ENCODE results near the gene SIGLEC1.

Gene SIGLEC1

DNA sequence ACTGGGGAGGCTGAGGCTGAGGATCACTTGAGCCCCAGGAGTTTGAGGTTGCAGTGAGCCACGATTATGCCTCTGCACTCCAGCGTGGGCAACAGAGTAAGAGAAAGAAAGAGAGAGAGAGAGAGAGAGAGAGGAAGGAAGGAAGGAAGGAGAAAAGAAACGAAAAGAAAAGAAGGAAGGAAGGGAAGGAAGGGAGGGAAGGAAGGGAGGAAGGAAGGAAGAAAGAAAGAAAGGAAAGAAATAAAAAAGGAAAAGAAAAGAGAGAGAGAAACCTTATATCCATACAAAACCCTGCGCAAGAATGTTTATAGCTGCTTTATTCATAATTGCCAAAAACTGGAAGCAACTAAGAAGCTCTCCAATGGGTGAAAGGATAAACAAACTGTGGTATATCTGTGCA, 12.0 kb upstream of the SIGLEC1 start:
- no peak overlapping the region for H3K27ac ChIP-seq (ENCODE audit: low read depth, low read length)
- no peak overlapping the region for H2AFZ ChIP-seq (ENCODE audit: low read length, unreplicated experiment)
- H3K4me3 ChIP-seq (ENCODE audit: low read depth, low read length) = no peak overlapping the region
- H3K4me1 ChIP-seq (ENCODE audit: control insufficient read depth, insufficient read depth, low read length, unreplicated experiment) = peaks cover 9% of the 10 kb centered on the region
- peaks cover 23% of the 10 kb centered on the region for H3K27me3 ChIP-seq (ENCODE audit: insufficient read depth, low read length)
- H3K79me2 ChIP-seq (ENCODE audit: control insufficient read depth, insufficient read depth, low read length, unreplicated experiment) = no peaks in the 10 kb centered on the region
- no peaks in the 10 kb centered on the region for H3K36me3 ChIP-seq (ENCODE audit: insufficient read depth, low read length)

- Histone ChIP-seq H3K27me3 (ENCODE audit: insufficient read depth, low read length) (peaks cover 20% of the 10 kb centered on the region), H3K4me3 (ENCODE audit: low read depth, low read length) (no peak overlapping the region), H3K79me2 (ENCODE audit: control insufficient read depth, insufficient read depth, low read length, unreplicated experiment) (no peaks in the 10 kb centered on the region), H2AFZ (ENCODE audit: low read length, unreplicated experiment) (no peak overlapping the region), H3K36me3 (ENCODE audit: insufficient read depth, low read length) (no peaks in the 10 kb centered on the region), H3K4me1 (ENCODE audit: control insufficient read depth, insufficient read depth, low read length, unreplicated experiment) (peaks cover 9% of the 10 kb centered on the region), H3K27ac (ENCODE audit: low read depth, low read length) (no peak overlapping the region)
Measured at GRCh38 chr20:3723284-3723683, 10.9 kb upstream of the SIGLEC1 start.

GRCh38 chr20:3721912-3722311, 9.5 kb upstream of the SIGLEC1 start:
- H3K27me3 ChIP-seq (ENCODE audit: insufficient read depth, low read length) = peaks cover 20% of the 10 kb centered on the region
- no peak overlapping the region for H3K27ac ChIP-seq (ENCODE audit: low read depth, low read length)
- H3K4me1 ChIP-seq (ENCODE audit: control insufficient read depth, insufficient read depth, low read length, unreplicated experiment) = no peaks in the 10 kb centered on the region
- no peaks in the 10 kb centered on the region for H3K36me3 ChIP-seq (ENCODE audit: insufficient read depth, low read length)
- no peaks in the 10 kb centered on the region for H3K79me2 ChIP-seq (ENCODE audit: control insufficient read depth, insufficient read depth, low read length, unreplicated experiment)
- no peak overlapping the region for H2AFZ ChIP-seq (ENCODE audit: low read length, unreplicated experiment)
- H3K4me3 ChIP-seq (ENCODE audit: low read depth, low read length) = no peak overlapping the region

DNA sequence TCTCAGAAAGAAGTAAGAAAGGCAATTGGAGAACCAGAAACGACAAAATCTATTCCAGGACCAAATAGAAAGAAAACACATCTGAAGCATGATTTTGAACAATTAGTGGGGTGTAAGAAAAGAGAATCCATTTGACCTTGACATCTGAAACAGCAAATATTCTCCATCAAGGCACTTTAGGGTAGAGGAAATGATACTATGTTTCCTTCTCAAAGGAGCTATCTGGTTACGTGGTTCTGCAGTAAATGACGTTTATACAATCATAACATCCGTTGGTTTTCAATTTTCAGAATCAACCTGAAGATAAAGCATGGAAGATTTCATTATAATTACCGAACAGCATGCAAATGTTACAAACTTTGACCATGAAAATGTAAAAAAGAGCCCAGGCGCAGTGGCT, 8.2 kb upstream of the SIGLEC1 start:
- Histone ChIP-seq H3K36me3 (ENCODE audit: insufficient read depth, low read length) (no peaks in the 10 kb centered on the region), H3K27ac (ENCODE audit: low read depth, low read length) (no peak overlapping the region), H3K4me3 (ENCODE audit: low read depth, low read length) (no peak overlapping the region), H2AFZ (ENCODE audit: low read length, unreplicated experiment) (no peak overlapping the region), H3K4me1 (ENCODE audit: control insufficient read depth, insufficient read depth, low read length, unreplicated experiment) (no peaks in the 10 kb centered on the region), H3K27me3 (ENCODE audit: insufficient read depth, low read length) (peaks cover 20% of the 10 kb centered on the region), H3K79me2 (ENCODE audit: control insufficient read depth, insufficient read depth, low read length, unreplicated experiment) (no peaks in the 10 kb centered on the region)

DNA sequence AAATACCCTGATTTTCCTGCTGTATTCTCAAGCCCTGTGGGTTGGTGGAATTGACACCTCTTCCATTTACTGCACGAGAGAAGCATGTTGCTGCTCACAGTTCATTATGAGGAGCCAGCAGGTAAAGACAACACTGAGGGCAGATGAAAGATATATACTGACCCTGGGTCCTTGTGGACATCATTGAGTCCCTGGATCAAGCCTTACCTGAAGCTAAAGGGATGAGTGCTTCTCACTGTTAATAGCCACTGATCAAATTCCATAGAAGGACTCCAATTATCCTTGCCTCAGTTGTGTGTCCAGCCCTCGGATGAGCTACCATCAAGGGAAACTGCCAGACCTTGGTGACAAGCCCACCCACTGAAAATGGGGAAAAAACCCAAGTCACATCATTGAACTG, 7.7 kb upstream of the SIGLEC1 start:
- H3K27me3 ChIP-seq (ENCODE audit: insufficient read depth, low read length) = peaks cover 20% of the 10 kb centered on the region
- H3K4me3 ChIP-seq (ENCODE audit: low read depth, low read length) = no peak overlapping the region
- H3K27ac ChIP-seq (ENCODE audit: low read depth, low read length) = no peak overlapping the region
- H3K79me2 ChIP-seq (ENCODE audit: control insufficient read depth, insufficient read depth, low read length, unreplicated experiment) = no peaks in the 10 kb centered on the region
- no peaks in the 10 kb centered on the region for H3K36me3 ChIP-seq (ENCODE audit: insufficient read depth, low read length)
- H2AFZ ChIP-seq (ENCODE audit: low read length, unreplicated experiment) = no peak overlapping the region
- H3K4me1 ChIP-seq (ENCODE audit: control insufficient read depth, insufficient read depth, low read length, unreplicated experiment) = no peaks in the 10 kb centered on the region

- Histone ChIP-seq H3K36me3 (ENCODE audit: insufficient read depth, low read length) (no peaks in the 10 kb centered on the region), H3K27me3 (ENCODE audit: insufficient read depth, low read length) (peaks cover 11% of the 10 kb centered on the region), H3K27ac (ENCODE audit: low read depth, low read length) (no peak overlapping the region), H3K4me1 (ENCODE audit: control insufficient read depth, insufficient read depth, low read length, unreplicated experiment) (no peaks in the 10 kb centered on the region), H2AFZ (ENCODE audit: low read length, unreplicated experiment) (no peak overlapping the region), H3K4me3 (ENCODE audit: low read depth, low read length) (no peak overlapping the region), H3K79me2 (ENCODE audit: control insufficient read depth, insufficient read depth, low read length, unreplicated experiment) (no peaks in the 10 kb centered on the region)
Measured at GRCh38 chr20:3719046-3719445, 6.6 kb upstream of the SIGLEC1 start.

GRCh38 chr20:3716195-3716834, 3.9 kb upstream of the SIGLEC1 start:
- H3K27ac ChIP-seq (ENCODE audit: low read depth, low read length) = no peak overlapping the region
- no peaks in the 10 kb centered on the region for H3K36me3 ChIP-seq (ENCODE audit: insufficient read depth, low read length)
- no peaks in the 10 kb centered on the region for H3K4me1 ChIP-seq (ENCODE audit: control insufficient read depth, insufficient read depth, low read length, unreplicated experiment)
- no peak overlapping the region for H3K4me3 ChIP-seq (ENCODE audit: low read depth, low read length)
- peaks cover 11% of the 10 kb centered on the region for H3K27me3 ChIP-seq (ENCODE audit: insufficient read depth, low read length)
- H2AFZ ChIP-seq (ENCODE audit: low read length, unreplicated experiment) = no peak overlapping the region
- H3K79me2 ChIP-seq (ENCODE audit: control insufficient read depth, insufficient read depth, low read length, unreplicated experiment) = no peaks in the 10 kb centered on the region

- Histone ChIP-seq H3K79me2 (ENCODE audit: control insufficient read depth, insufficient read depth, low read length, unreplicated experiment) (no peaks in the 10 kb centered on the region), H3K27me3 (ENCODE audit: insufficient read depth, low read length) (no peaks in the 10 kb centered on the region), H3K4me3 (ENCODE audit: low read depth, low read length) (no peak overlapping the region), H3K4me1 (ENCODE audit: control insufficient read depth, insufficient read depth, low read length, unreplicated experiment) (no peaks in the 10 kb centered on the region), H2AFZ (ENCODE audit: low read length, unreplicated experiment) (no peak overlapping the region), H3K27ac (ENCODE audit: low read depth, low read length) (no peak overlapping the region), H3K36me3 (ENCODE audit: insufficient read depth, low read length) (no peaks in the 10 kb centered on the region)
Measured at GRCh38 chr20:3714092-3714491, 1.7 kb upstream of the SIGLEC1 start.

DNA sequence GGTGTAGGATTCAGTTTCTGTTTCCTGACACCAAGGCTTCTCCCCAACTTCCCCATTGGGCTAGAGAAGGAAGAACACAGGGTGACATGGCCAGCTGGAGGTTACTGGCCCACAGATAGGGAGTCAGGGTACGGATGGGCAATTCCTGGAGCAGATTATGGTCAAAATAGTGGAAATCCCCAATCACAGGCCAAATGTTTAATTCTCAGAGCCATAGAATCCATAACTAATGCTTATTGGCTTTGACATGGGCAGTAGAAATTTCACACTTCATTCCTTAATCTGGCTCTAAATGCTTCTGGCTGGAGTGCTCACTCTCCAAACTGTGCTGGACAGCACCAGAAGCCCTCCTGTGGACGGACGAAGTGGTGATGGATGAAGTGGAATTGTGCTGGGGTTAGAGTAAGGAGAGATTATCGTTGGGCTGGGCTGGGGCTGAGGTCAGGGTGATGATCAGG, 887 bp downstream of the SIGLEC1 start:
- Histone ChIP-seq H3K4me3 (ENCODE audit: low read depth, low read length) (no peak overlapping the region), H3K36me3 (ENCODE audit: insufficient read depth, low read length) (no peaks in the 10 kb centered on the region), H2AFZ (ENCODE audit: low read length, unreplicated experiment) (no peak overlapping the region), H3K27ac (ENCODE audit: low read depth, low read length) (no peak overlapping the region), H3K27me3 (ENCODE audit: insufficient read depth, low read length) (no peaks in the 10 kb centered on the region), H3K79me2 (ENCODE audit: control insufficient read depth, insufficient read depth, low read length, unreplicated experiment) (no peaks in the 10 kb centered on the region), H3K4me1 (ENCODE audit: control insufficient read depth, insufficient read depth, low read length, unreplicated experiment) (no peaks in the 10 kb centered on the region)

GRCh38 chr20:3710703-3711483, 1.5 kb downstream of the SIGLEC1 start:
- Histone ChIP-seq H3K4me3 (ENCODE audit: low read depth, low read length) (no peak overlapping the region), H2AFZ (ENCODE audit: low read length, unreplicated experiment) (no peak overlapping the region), H3K27ac (ENCODE audit: low read depth, low read length) (no peak overlapping the region), H3K27me3 (ENCODE audit: insufficient read depth, low read length) (no peaks in the 10 kb centered on the region), H3K4me1 (ENCODE audit: control insufficient read depth, insufficient read depth, low read length, unreplicated experiment) (no peaks in the 10 kb centered on the region), H3K36me3 (ENCODE audit: insufficient read depth, low read length) (no peaks in the 10 kb centered on the region), H3K79me2 (ENCODE audit: control insufficient read depth, insufficient read depth, low read length, unreplicated experiment) (no peaks in the 10 kb centered on the region)

GRCh38 chr20:3710011-3710466, 2.4 kb downstream of the SIGLEC1 start:
- Histone ChIP-seq H3K79me2 (ENCODE audit: control insufficient read depth, insufficient read depth, low read length, unreplicated experiment) (no peaks in the 10 kb centered on the region), H2AFZ (ENCODE audit: low read length, unreplicated experiment) (no peak overlapping the region), H3K4me3 (ENCODE audit: low read depth, low read length) (no peak overlapping the region), H3K27me3 (ENCODE audit: insufficient read depth, low read length) (no peaks in the 10 kb centered on the region), H3K4me1 (ENCODE audit: control insufficient read depth, insufficient read depth, low read length, unreplicated experiment) (no peaks in the 10 kb centered on the region), H3K27ac (ENCODE audit: low read depth, low read length) (no peak overlapping the region), H3K36me3 (ENCODE audit: insufficient read depth, low read length) (no peaks in the 10 kb centered on the region)

Data from ACC112 (cell line).